Measurements from ENCODE around the gene PANK3. TPM values are rescaled to one million over a fixed set of nuclear protein-coding genes. Genes with fewer than 3 reads are reported as not detected.
A peak's percentile ranks its signal among the peaks of the same experiment; 100 is the strongest.

The PANK3 gene
- total RNA-seq, 3 donors from 2014 or later (not counting 1 experiment from before 2014, with no cell fraction given), result 39.7 to 50.0 (median 46.9) TPM

DNA sequence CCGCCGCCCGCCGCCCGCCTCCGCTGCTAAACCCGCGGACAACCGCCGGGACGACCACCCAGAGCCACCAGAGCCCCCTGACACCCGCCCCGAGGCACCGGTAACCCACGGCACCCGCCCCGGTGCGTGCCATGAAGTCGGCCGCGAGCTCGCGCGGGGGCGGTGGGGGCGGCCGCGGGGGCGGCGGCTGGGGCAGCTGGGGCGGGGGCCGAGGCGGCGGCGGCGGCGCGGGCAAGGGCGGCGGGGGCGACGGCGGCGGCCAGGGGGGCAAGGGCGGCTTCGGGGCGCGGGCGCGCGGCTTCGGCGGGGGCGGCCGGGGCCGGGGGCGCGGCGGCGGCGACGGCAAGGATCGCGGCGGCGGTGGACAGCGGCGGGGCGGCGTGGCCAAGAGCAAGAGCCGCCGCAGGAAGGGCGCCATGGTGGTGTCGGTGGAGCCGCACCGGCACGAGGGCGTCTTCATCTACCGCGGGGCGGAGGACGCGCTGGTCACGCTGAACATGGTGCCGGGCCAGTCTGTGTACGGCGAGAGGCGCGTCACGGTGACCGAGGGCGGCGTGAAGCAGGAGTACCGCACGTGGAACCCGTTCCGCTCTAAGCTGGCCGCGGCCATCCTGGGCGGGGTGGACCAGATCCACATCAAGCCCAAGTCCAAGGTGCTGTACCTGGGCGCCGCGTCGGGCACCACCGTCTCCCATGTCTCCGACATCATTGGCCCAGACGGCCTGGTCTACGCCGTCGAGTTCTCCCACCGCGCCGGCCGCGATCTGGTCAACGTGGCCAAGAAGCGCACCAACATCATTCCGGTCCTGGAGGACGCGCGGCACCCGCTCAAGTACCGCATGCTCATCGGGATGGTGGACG lies 49.6 kb downstream of the PANK3 start:
- no peak for DNase-seq
- peaks cover 24 to 48% of the 10 kb centered on the region in 2 donors for H3K27me3 Mint-ChIP-seq (ENCODE audit: low read depth in 2 of 2)

GRCh38 chr5:168528521-168529373 lies 50.4 kb downstream of the PANK3 start, which contains the start of gene FBLL1:
TSS of gene FBLL1 (plus strand) at chr5:168529305. CDS start at chr5:168529505, 200 bp downstream.
- peaks cover 9% of the 10 kb centered on the region for H3K4me1 ChIP-seq (ENCODE audit: control insufficient read depth, insufficient read depth, low read length)
- TF ChIP-seq, protein P1, sequence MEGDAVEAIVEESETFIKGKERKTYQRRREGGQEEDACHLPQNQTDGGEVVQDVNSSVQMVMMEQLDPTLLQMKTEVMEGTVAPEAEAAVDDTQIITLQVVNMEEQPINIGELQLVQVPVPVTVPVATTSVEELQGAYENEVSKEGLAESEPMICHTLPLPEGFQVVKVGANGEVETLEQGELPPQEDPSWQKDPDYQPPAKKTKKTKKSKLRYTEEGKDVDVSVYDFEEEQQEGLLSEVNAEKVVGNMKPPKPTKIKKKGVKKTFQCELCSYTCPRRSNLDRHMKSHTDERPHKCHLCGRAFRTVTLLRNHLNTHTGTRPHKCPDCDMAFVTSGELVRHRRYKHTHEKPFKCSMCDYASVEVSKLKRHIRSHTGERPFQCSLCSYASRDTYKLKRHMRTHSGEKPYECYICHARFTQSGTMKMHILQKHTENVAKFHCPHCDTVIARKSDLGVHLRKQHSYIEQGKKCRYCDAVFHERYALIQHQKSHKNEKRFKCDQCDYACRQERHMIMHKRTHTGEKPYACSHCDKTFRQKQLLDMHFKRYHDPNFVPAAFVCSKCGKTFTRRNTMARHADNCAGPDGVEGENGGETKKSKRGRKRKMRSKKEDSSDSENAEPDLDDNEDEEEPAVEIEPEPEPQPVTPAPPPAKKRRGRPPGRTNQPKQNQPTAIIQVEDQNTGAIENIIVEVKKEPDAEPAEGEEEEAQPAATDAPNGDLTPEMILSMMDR (IDR thresholded peaks at IDR 0.05), result no peak
- Mint-ChIP-seq H3K36me3 (no peaks in the 10 kb centered on the region), H3K27me3 (ENCODE audit: low read depth in 2 of 2) (peaks cover 24 to 48% of the 10 kb centered on the region in 2 donors), H3K4me1 (peaks cover 7 to 8% of the 10 kb centered on the region in 2 donors), H3K27ac (no peak within 1 kb of the TSS), H3K4me3 (peak within 1 kb of the TSS; percentile 71), H3K9me3 (no peaks in the 10 kb centered on the region)
- WGBS (ENCODE audit: insufficient coverage), result 14% methylated on average over 38 of the region's 38 CpGs
- DNase-seq (peak in 1 of 2 donors; percentile 33), ATAC-seq (peak in 2 of 3 donors; percentile 36 to 46)
- intact Hi-C loops (cut with micrococcal nuclease), result no loop called here
- H3K27ac ChIP-seq (ENCODE audit: low read length), result no peak within 1 kb of the TSS
- H3K4me3 ChIP-seq (ENCODE audit: low read length), result no peak within 1 kb of the TSS
- peaks cover 34% of the 10 kb centered on the region for H3K27me3 ChIP-seq (ENCODE audit: control insufficient read depth, insufficient read depth, low read length)
- H3K9me3 ChIP-seq (ENCODE audit: control insufficient read depth, insufficient read depth, low read length), result no peaks in the 10 kb centered on the region
- H3K36me3 ChIP-seq (ENCODE audit: control insufficient read depth, insufficient read depth, low read length), result no peaks in the 10 kb centered on the region

More for the DNA sequence above, 49.6 kb downstream of the PANK3 start:
- Histone ChIP-seq H3K4me1 (ENCODE audit: control insufficient read depth, insufficient read depth, low read length) (peaks cover 9% of the 10 kb centered on the region), H3K27ac (ENCODE audit: low read length) (no peak overlapping the region), H3K27me3 (ENCODE audit: control insufficient read depth, insufficient read depth, low read length) (peaks cover 34% of the 10 kb centered on the region), H3K9me3 (ENCODE audit: control insufficient read depth, insufficient read depth, low read length) (no peaks in the 10 kb centered on the region), H3K4me3 (ENCODE audit: low read length) (no peak overlapping the region), H3K36me3 (ENCODE audit: control insufficient read depth, insufficient read depth, low read length) (no peaks in the 10 kb centered on the region)
- intact Hi-C loops (cut with micrococcal nuclease), result no loop called here
- peak in 1 of 3 donors; percentile 12 for ATAC-seq
- Mint-ChIP-seq H3K9me3 (no peaks in the 10 kb centered on the region), H3K4me3 (peak overlapping the region; percentile 54), H3K36me3 (no peaks in the 10 kb centered on the region), H3K27ac (no peak overlapping the region), H3K4me1 (peaks cover 7 to 8% of the 10 kb centered on the region in 2 donors)
- TF ChIP-seq, protein P1 (IDR thresholded peaks at IDR 0.05), result no peak
- WGBS (ENCODE audit: insufficient coverage), result 19% methylated on average over 125 of the region's 125 CpGs

DNA sequence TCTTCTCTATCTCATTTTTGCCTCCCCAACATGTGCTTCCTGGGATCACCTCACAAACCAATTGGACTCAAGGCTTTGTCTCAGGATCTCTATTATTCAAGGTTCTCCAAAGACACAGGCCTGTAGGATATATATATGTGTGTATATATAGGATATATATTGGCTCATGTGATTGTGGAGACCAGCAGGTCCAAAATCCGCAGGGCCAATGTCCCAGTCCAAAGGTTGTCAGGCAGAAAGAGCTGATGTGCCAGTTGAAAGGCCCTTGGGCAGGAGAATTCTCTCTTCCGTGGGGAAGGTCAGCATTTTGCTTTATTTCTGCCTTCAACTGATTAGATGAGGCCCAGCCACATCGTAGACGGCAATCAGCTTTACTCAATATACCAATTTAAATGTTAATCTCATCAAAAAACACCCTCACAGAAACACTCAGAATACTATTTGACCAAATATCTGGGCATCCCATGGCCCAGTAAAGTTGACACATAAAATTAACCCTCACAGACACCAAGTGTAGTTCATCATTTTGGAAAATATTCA lies 51.3 kb downstream of the PANK3 start:
- Mint-ChIP-seq H3K9me3 (no peaks in the 10 kb centered on the region), H3K27ac (no peak overlapping the region), H3K27me3 (ENCODE audit: low read depth in 2 of 2) (peaks cover 24 to 45% of the 10 kb centered on the region in 2 donors), H3K4me3 (peak overlapping the region; percentile 32), H3K36me3 (no peaks in the 10 kb centered on the region), H3K4me1 (peaks cover 7 to 8% of the 10 kb centered on the region in 2 donors)
- Histone ChIP-seq H3K36me3 (ENCODE audit: control insufficient read depth, insufficient read depth, low read length) (no peaks in the 10 kb centered on the region), H3K4me1 (ENCODE audit: control insufficient read depth, insufficient read depth, low read length) (peaks cover 9% of the 10 kb centered on the region), H3K27me3 (ENCODE audit: control insufficient read depth, insufficient read depth, low read length) (peaks cover 31% of the 10 kb centered on the region), H3K27ac (ENCODE audit: low read length) (no peak overlapping the region), H3K9me3 (ENCODE audit: control insufficient read depth, insufficient read depth, low read length) (no peaks in the 10 kb centered on the region), H3K4me3 (ENCODE audit: low read length) (no peak overlapping the region)
- intact Hi-C loops (cut with micrococcal nuclease), result no loop called here
- DNase-seq, result no peak
- TF ChIP-seq, protein P1 (IDR thresholded peaks at IDR 0.05), result no peak
- 88% methylated on average over 4 of the region's 4 CpGs for WGBS (ENCODE audit: insufficient coverage)
- no peak for ATAC-seq

All from natural killer cell (primary cell).